Measurements from ENCODE around the gene RABL2A. TPM values are rescaled to one million over a fixed set of nuclear protein-coding genes. Genes with fewer than 3 reads are reported as not detected.
"Not testable (repeated sequence)": the region's sequence is repeated elsewhere in the genome, so short reads cannot be mapped to it uniquely, and the experiment has no call there.

Gene RABL2A
- 10 to 100 TPM; 12.0 to 12.5 TPM for total RNA-seq

GRCh38 chr2:113626616-113627330 is at the start of gene RABL2A:
Gene RABL2A, plus strand, starts transcription at chr2:113627266. Its CDS starts 1,341 bp downstream, at chr2:113628607.
- peak; percentile 98 for ATAC-seq
- H3K27me3 Mint-ChIP-seq (ENCODE audit: low read depth); H3K36me3 Mint-ChIP-seq (ENCODE audit: low read depth); POLR2A ChIA-PET; H3K9me3 Mint-ChIP-seq (ENCODE audit: insufficient read depth); CTCF ChIA-PET: not testable (repeated sequence)
- Mint-ChIP-seq H3K4me3 (peak within 1 kb of the TSS; percentile 86), H3K4me1 (ENCODE audit: low read depth) (peaks cover 11% of the 10 kb centered on the region), H3K27ac (peak within 1 kb of the TSS; percentile 89)
- DNase-seq: peak; percentile 88

- H3K9me3 Mint-ChIP-seq (ENCODE audit: insufficient read depth); ATAC-seq; CTCF ChIA-PET; H3K4me3 Mint-ChIP-seq; POLR2A ChIA-PET; H3K36me3 Mint-ChIP-seq (ENCODE audit: low read depth); H3K27me3 Mint-ChIP-seq (ENCODE audit: low read depth); H3K27ac Mint-ChIP-seq; DNase-seq; H3K4me1 Mint-ChIP-seq (ENCODE audit: low read depth): not testable (repeated sequence)
Observed at GRCh38 chr2:113578508-113578907, 48.6 kb upstream of the RABL2A start.

- ATAC-seq; POLR2A ChIA-PET; CTCF ChIA-PET; H3K9me3 Mint-ChIP-seq (ENCODE audit: insufficient read depth); DNase-seq; H3K27me3 Mint-ChIP-seq (ENCODE audit: low read depth); H3K36me3 Mint-ChIP-seq (ENCODE audit: low read depth); H3K27ac Mint-ChIP-seq: not testable (repeated sequence)
- Mint-ChIP-seq H3K4me3 (peak overlapping the region; percentile 9), H3K4me1 (ENCODE audit: low read depth) (peaks cover 22% of the 10 kb centered on the region)
Observed at GRCh38 chr2:113582473-113582872, 44.6 kb upstream of the RABL2A start.

- H3K9me3 Mint-ChIP-seq (ENCODE audit: insufficient read depth); H3K36me3 Mint-ChIP-seq (ENCODE audit: low read depth); H3K27me3 Mint-ChIP-seq (ENCODE audit: low read depth); CTCF ChIA-PET; ATAC-seq: not testable (repeated sequence)
- Mint-ChIP-seq H3K27ac (peak overlapping the region; percentile 94), H3K4me3 (peak overlapping the region; percentile 91), H3K4me1 (ENCODE audit: low read depth) (peaks cover 22% of the 10 kb centered on the region)
- POLR2A ChIA-PET: interaction anchor here (0.6 kb wide), 1 partner anchor 293 kb away, joined by 4 read pairs; no protein-coding TSS in a partner anchor
- DNase-seq: peak; percentile 87
Observed at GRCh38 chr2:113583521-113584225, 43.4 kb upstream of the RABL2A start.

GRCh38 chr2:113584311-113585092 is 42.6 kb upstream of the RABL2A start:
- H3K27me3 Mint-ChIP-seq (ENCODE audit: low read depth); H3K36me3 Mint-ChIP-seq (ENCODE audit: low read depth); DNase-seq; CTCF ChIA-PET; ATAC-seq; H3K9me3 Mint-ChIP-seq (ENCODE audit: insufficient read depth): not testable (repeated sequence)
- Mint-ChIP-seq H3K27ac (peak overlapping the region; percentile 36), H3K4me1 (ENCODE audit: low read depth) (peaks cover 22% of the 10 kb centered on the region), H3K4me3 (peak overlapping the region; percentile 78)
- POLR2A ChIA-PET: interaction anchor here (0.6 kb wide), 1 partner anchor 343 kb away, joined by 3 read pairs; no protein-coding TSS in a partner anchor

GRCh38 chr2:113587201-113587600 is 39.9 kb upstream of the RABL2A start:
- H3K27ac Mint-ChIP-seq; H3K36me3 Mint-ChIP-seq (ENCODE audit: low read depth); H3K27me3 Mint-ChIP-seq (ENCODE audit: low read depth); H3K4me3 Mint-ChIP-seq; H3K9me3 Mint-ChIP-seq (ENCODE audit: insufficient read depth); CTCF ChIA-PET; POLR2A ChIA-PET; ATAC-seq: not testable (repeated sequence)
- H3K4me1 Mint-ChIP-seq (ENCODE audit: low read depth): peaks cover 32% of the 10 kb centered on the region
- peak; percentile 73 for DNase-seq

GRCh38 chr2:113589591-113589990 is 37.5 kb upstream of the RABL2A start:
- H3K4me3 Mint-ChIP-seq; H3K27ac Mint-ChIP-seq; H3K36me3 Mint-ChIP-seq (ENCODE audit: low read depth); H3K27me3 Mint-ChIP-seq (ENCODE audit: low read depth); ATAC-seq; DNase-seq; CTCF ChIA-PET; POLR2A ChIA-PET; H3K9me3 Mint-ChIP-seq (ENCODE audit: insufficient read depth): not testable (repeated sequence)
- peaks cover 22% of the 10 kb centered on the region for H3K4me1 Mint-ChIP-seq (ENCODE audit: low read depth)

GRCh38 chr2:113591926-113592325 is 35.1 kb upstream of the RABL2A start:
- H3K27ac Mint-ChIP-seq: not testable (repeated sequence)

GRCh38 chr2:113593280-113593679 is 33.8 kb upstream of the RABL2A start:
- peaks cover 13% of the 10 kb centered on the region for H3K4me1 Mint-ChIP-seq (ENCODE audit: low read depth)
- POLR2A ChIA-PET; H3K27me3 Mint-ChIP-seq (ENCODE audit: low read depth); DNase-seq; H3K36me3 Mint-ChIP-seq (ENCODE audit: low read depth); H3K27ac Mint-ChIP-seq; H3K4me3 Mint-ChIP-seq; ATAC-seq; H3K9me3 Mint-ChIP-seq (ENCODE audit: insufficient read depth): not testable (repeated sequence)
- CTCF ChIA-PET: interaction anchor here (1.1 kb wide), 1 partner anchor 11 kb away, joined by 3 read pairs; no protein-coding TSS in a partner anchor

More at GRCh38 chr2:113591926-113592325, 35.1 kb upstream of the RABL2A start:
- POLR2A ChIA-PET; H3K36me3 Mint-ChIP-seq (ENCODE audit: low read depth); H3K4me3 Mint-ChIP-seq; H3K27me3 Mint-ChIP-seq (ENCODE audit: low read depth); H3K9me3 Mint-ChIP-seq (ENCODE audit: insufficient read depth); DNase-seq; ATAC-seq; CTCF ChIA-PET: not testable (repeated sequence)
- H3K4me1 Mint-ChIP-seq (ENCODE audit: low read depth): peaks cover 15% of the 10 kb centered on the region

- DNase-seq; POLR2A ChIA-PET; ATAC-seq; CTCF ChIA-PET; H3K27ac Mint-ChIP-seq; H3K9me3 Mint-ChIP-seq (ENCODE audit: insufficient read depth); H3K36me3 Mint-ChIP-seq (ENCODE audit: low read depth); H3K27me3 Mint-ChIP-seq (ENCODE audit: low read depth); H3K4me3 Mint-ChIP-seq: not testable (repeated sequence)
- H3K4me1 Mint-ChIP-seq (ENCODE audit: low read depth): peaks cover 13% of the 10 kb centered on the region
Observed at GRCh38 chr2:113595725-113596124, 31.3 kb upstream of the RABL2A start.

- H3K9me3 Mint-ChIP-seq (ENCODE audit: insufficient read depth); H3K4me3 Mint-ChIP-seq; DNase-seq; ATAC-seq; CTCF ChIA-PET; H3K27me3 Mint-ChIP-seq (ENCODE audit: low read depth); H3K36me3 Mint-ChIP-seq (ENCODE audit: low read depth); H3K4me1 Mint-ChIP-seq (ENCODE audit: low read depth); H3K27ac Mint-ChIP-seq; POLR2A ChIA-PET: not testable (repeated sequence)
Observed at GRCh38 chr2:113597164-113597563, 29.9 kb upstream of the RABL2A start.

- H3K4me3 Mint-ChIP-seq; H3K9me3 Mint-ChIP-seq (ENCODE audit: insufficient read depth); H3K36me3 Mint-ChIP-seq (ENCODE audit: low read depth); ATAC-seq; H3K4me1 Mint-ChIP-seq (ENCODE audit: low read depth); POLR2A ChIA-PET; DNase-seq; H3K27ac Mint-ChIP-seq; H3K27me3 Mint-ChIP-seq (ENCODE audit: low read depth); CTCF ChIA-PET: not testable (repeated sequence)
Observed at GRCh38 chr2:113597572-113597971, 29.5 kb upstream of the RABL2A start.
